ENCODE data around the gene EIF3K. TPM values are rescaled to one million over a fixed set of nuclear protein-coding genes. Genes with fewer than 3 reads are reported as not detected.

The EIF3K gene
- total and polyA plus RNA-seq, 7 donors: 367 to 984 (median 470) TPM

- ATAC-seq: peak in 1 of 4 donors; percentile 3
- WGBS, 3 donors: 79 to 82% (median 81%) methylated on average over 16 of the region's 16 CpGs
- Histone ChIP-seq H3K4me3 (no peak overlapping the region), H3K9me3 (no peaks in the 10 kb centered on the region), H3K36me3 (ENCODE audit: insufficient read depth in 1 of 2, low read depth in 1 of 2) (peaks cover 4 to 84% of the 10 kb centered on the region in 2 donors), H3K4me1 (peaks cover 8% of the 10 kb centered on the region), H3K27ac (no peak overlapping the region), H3K27me3 (ENCODE audit: insufficient read depth in 3 of 3, low read length in 2 of 3) (no peaks in the 10 kb centered on the region)
- DNase-seq: no peak
- intact Hi-C loops (cut with DNase I): no loop called here
- no peak for TF ChIP-seq CTCF (IDR thresholded peaks at IDR 0.05)
Observed at GRCh38 chr19:38632476-38633213, 13.7 kb downstream of the EIF3K start.

DNA sequence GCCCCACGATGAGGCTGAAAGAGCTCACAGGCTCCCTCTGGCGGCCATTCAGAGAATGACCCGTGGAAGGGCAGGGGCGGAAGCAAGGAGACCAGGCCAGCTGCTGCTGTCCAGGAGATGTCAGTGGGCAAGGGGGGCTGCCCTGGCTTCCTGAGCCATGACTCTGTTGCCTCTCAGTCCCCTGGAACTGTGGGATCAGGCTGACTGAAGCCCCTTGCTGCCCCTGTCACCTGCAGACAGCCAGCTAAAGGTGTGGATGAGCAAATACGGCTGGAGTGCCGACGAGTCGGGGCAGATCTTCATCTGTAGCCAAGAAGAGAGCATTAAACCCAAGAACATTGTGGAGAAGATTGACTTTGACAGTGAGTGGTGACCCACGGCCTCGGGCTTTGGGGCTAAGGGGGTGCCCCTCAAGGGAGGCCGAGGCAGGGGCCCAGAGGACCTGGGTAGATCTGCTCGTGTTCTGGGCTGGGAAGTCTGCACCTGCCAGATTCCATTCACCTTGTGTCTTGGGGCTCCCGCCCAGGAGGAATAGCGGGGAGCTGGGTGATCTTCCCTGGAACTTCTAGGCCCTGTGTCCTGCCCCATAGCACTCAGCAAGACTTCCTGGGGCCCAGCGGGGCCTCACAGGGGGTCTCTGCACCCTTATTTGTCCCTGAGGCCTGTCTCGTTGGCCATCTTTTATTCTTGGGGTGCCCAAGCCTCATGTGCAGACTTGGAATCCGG lies 15.9 kb downstream of the EIF3K start:
- Histone ChIP-seq H3K4me3 (no peak overlapping the region), H3K27ac (peak overlapping the region; percentile 72), H3K27me3 (ENCODE audit: insufficient read depth in 3 of 3, low read length in 2 of 3) (no peaks in the 10 kb centered on the region), H3K36me3 (ENCODE audit: insufficient read depth in 1 of 2, low read depth in 1 of 2) (peaks cover 4 to 71% of the 10 kb centered on the region in 2 donors), H3K4me1 (peaks cover 8% of the 10 kb centered on the region), H3K9me3 (no peaks in the 10 kb centered on the region)
- 63 to 66% (median 65%) methylated on average over 17 of the region's 17 CpGs for WGBS, 3 donors
- intact Hi-C loops (cut with DNase I): loop anchor here in 1 of 2 donors (5.0 kb wide), 1 partner anchor 233 kb away; the partner anchor contains the start of gene FAM98C
- TF ChIP-seq CTCF (IDR thresholded peaks at IDR 0.05): peak; percentile 92
- ATAC-seq (peak; percentile 66 to 77 (median 70)), DNase-seq (peak; percentile 79 to 87)

- no peak for TF ChIP-seq CTCF (IDR thresholded peaks at IDR 0.05)
- WGBS, 3 donors: 87% methylated on average over 17 of the region's 17 CpGs
- H3K27me3 ChIP-seq (ENCODE audit: insufficient read depth in 3 of 3, low read length in 2 of 3): no peaks in the 10 kb centered on the region
- DNase-seq (no peak), ATAC-seq (no peak)
- H3K4me1 ChIP-seq: peaks cover 8% of the 10 kb centered on the region
- H3K27ac ChIP-seq: peak overlapping the region; percentile 72
- intact Hi-C loops (cut with DNase I): loop anchor here in 1 of 2 donors (5.0 kb wide), 1 partner anchor 233 kb away; the partner anchor contains the start of gene FAM98C
- H3K9me3 ChIP-seq: no peaks in the 10 kb centered on the region
- no peak overlapping the region for H3K4me3 ChIP-seq
- peaks cover 4 to 63% of the 10 kb centered on the region in 2 donors for H3K36me3 ChIP-seq (ENCODE audit: insufficient read depth in 1 of 2, low read depth in 1 of 2)
Observed at GRCh38 chr19:38635483-38636399, 16.8 kb downstream of the EIF3K start.

- Histone ChIP-seq H3K27ac (peak overlapping the region; percentile 4), H3K9me3 (no peaks in the 10 kb centered on the region), H3K36me3 (ENCODE audit: insufficient read depth in 1 of 2, low read depth in 1 of 2) (peaks cover 4 to 36% of the 10 kb centered on the region in 2 donors), H3K4me1 (peaks cover 8% of the 10 kb centered on the region), H3K27me3 (ENCODE audit: insufficient read depth in 3 of 3, low read length in 2 of 3) (no peaks in the 10 kb centered on the region), H3K4me3 (no peak overlapping the region)
- no peak for DNase-seq
- intact Hi-C loops (cut with DNase I): loop anchor here in 1 of 2 donors (5.0 kb wide), 1 partner anchor 236 kb away; the partner anchor contains the start of gene FAM98C
- no peak for ATAC-seq
- TF ChIP-seq CTCF (IDR thresholded peaks at IDR 0.05): no peak
- WGBS, 3 donors: 95 to 98% (median 96%) methylated on average over 3 of the region's 3 CpGs
Observed at GRCh38 chr19:38638461-38638860, 19.5 kb downstream of the EIF3K start.
